ENCODE results near the gene COMT. TPM values are rescaled to one million over a fixed set of nuclear protein-coding genes. Genes with fewer than 3 reads are reported as not detected.

Gene COMT
- total RNA-seq: 131 and 234 TPM in 2 replicates

DNA sequence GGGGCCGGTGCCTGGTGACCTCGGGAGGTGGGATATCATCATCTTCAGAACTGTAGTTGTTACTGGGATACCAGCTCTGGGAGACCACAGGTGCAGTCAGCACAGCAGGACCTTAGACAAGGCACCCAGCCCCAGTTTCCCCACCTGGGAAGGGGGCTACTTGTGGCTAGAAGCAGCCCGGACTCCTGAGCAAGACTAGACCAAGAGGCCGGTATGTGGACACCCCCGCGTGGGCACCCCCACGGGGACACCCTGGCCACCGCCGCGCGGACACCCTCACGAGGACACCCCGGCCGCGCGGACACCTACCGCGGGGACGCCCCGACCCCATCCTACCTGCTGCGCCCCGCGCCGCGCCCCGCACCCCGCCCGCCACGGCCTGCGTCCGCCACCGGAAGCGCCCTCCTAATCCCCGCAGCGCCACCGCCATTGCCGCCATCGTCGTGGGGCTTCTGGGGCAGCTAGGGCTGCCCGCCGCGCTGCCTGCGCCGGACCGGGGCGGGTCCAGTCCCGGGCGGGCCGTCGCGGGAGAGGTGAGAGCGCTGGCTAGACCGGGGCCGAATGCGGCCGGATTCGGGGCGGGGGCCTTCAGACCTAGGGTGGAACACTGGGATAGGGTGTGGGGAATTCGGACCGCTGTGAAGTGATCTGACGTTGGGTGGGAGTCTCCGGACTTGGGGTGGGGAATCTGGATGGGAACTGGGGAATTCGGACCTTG is at the start of gene COMT, which contains the start of gene TXNRD2:
COMT (plus strand) TSS at position 408 of the 718 bp plus-strand sequence. CDS start 20,755 bp downstream, outside the sequence.
TXNRD2 (minus strand) TSS at position 454 of the 718 bp plus-strand sequence; CDS start at position 439, 15 bp downstream.

DNA sequence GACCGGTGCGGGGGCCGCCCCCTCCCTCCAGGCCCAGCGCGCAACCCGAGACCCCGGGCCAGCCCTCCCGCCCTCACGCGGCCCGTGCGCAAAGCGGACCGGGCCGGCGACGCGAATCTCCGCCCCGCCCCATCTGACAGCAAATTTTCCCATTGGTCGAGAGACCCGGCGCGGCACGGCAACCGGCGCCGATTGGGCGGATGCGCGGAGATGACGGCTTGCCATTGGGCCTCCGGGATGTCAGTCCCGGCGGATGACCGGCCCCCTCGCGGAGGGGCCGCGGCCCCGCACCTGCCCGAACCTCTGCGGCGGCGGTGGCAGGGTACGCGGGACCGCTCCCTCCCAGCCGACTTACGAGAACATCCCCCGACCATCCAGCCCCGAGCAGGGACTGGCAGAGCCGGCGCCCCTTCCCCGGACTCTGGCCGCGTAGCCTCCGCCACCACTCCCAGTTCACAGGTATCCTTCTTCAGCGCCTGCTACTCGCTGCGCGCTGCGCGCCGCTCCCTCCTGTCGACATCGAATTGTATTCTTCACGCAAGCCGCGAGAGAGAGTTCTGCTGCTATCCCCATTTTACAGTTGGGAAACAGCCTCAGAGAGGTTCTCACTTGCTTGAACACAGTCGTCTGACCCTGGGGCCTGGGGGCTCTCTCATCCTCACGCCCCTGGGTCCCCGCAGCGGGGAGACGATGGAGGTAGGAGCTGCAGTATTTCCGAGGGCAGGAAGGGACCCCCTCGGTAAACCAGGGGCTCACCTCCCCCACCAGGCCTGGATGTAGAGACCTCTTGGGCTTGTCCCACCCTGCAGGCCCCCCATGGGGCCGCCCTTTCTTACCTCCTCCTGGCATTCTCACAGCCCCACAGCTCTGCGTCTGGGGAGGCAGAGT is 75.4 kb downstream of the COMT start, which contains the start of gene ARVCF:
ARVCF (minus strand) TSS at position 90 of the 888 bp plus-strand sequence. CDS start 26,029 bp downstream, outside the sequence.

Other genes starting within 250 kb of the COMT start
- gene SEPTIN5, start 227.3 kb upstream of the COMT start, total RNA-seq: 16.9 and 51.3 TPM in 2 replicates
- gene GP1BB, start 218.2 kb upstream of the COMT start, total RNA-seq: 0.52 and 0.79 TPM in 2 replicates
- gene TBX1, start 181.0 kb upstream of the COMT start, total RNA-seq: 0.32 TPM in 1 of 2 replicates, not detected in the other
- gene GNB1L, start 86.9 kb upstream of the COMT start, total RNA-seq: 4.2 and 4.3 TPM in 2 replicates
- 3.6 and 5.1 TPM in 2 replicates for gene RTL10, start 86.9 kb upstream of the COMT start, total RNA-seq
- 18.6 and 21.9 TPM in 2 replicates for gene TXNRD2, start within 50 bp of the COMT start, total RNA-seq
- gene ARVCF, start 75.1 kb downstream of the COMT start, total RNA-seq: 9.1 and 10.7 TPM in 2 replicates
- gene TANGO2, start 79.3 kb downstream of the COMT start, total RNA-seq: 28.1 and 32.5 TPM in 2 replicates
- gene DGCR8, start 138.5 kb downstream of the COMT start, total RNA-seq: 26.3 and 33.0 TPM in 2 replicates
- 91.0 and 101 TPM in 2 replicates for gene RANBP1, start 174.3 kb downstream of the COMT start, total RNA-seq
- gene TRMT2A, start 175.5 kb downstream of the COMT start, total RNA-seq: 41.6 and 42.6 TPM in 2 replicates
- gene ZDHHC8, start 190.0 kb downstream of the COMT start, total RNA-seq: 3.5 and 7.5 TPM in 2 replicates
- not detected in 2 replicates for gene CCDC188, start 209.3 kb downstream of the COMT start, total RNA-seq